Glutamatergic neuron (in vitro differentiated cells): ENCODE data around the gene HDAC3. TPM values are rescaled to one million over a fixed set of nuclear protein-coding genes. Genes with fewer than 3 reads are reported as not detected.

ENCODE experiments used
- DNase-seq: peaks from one replicate; pipeline ENCODE4 v3.0.0; 2022
- H3K27ac Mint-ChIP-seq: one replicate; pipeline ENCODE4 v1.8.0; 2020; ENCODE audit warnings: mild to moderate bottlenecking, mixed read lengths, inconsistent platforms; ENCODE audit not compliant: unreplicated experiment
- H3K27me3 Mint-ChIP-seq: one replicate; pipeline ENCODE4 v1.8.0; 2020; ENCODE audit warnings: mild to moderate bottlenecking, moderate library complexity, mixed read lengths, inconsistent platforms; ENCODE audit not compliant: unreplicated experiment
- H3K36me3 Mint-ChIP-seq: one replicate; pipeline ENCODE4 v1.8.0; 2020; ENCODE audit warnings: mild to moderate bottlenecking, mixed read lengths, inconsistent platforms; ENCODE audit not compliant: unreplicated experiment
- H3K4me1 Mint-ChIP-seq: one replicate; pipeline ENCODE4 v1.8.0; 2020; ENCODE audit warnings: mild to moderate bottlenecking, low read depth, mixed read lengths, inconsistent platforms; ENCODE audit not compliant: unreplicated experiment
- H3K4me3 Mint-ChIP-seq: one replicate; pipeline ENCODE4 v1.8.0; 2020; ENCODE audit warnings: mild to moderate bottlenecking, mixed read lengths, inconsistent platforms; ENCODE audit not compliant: unreplicated experiment
- H3K9me3 Mint-ChIP-seq: one replicate; pipeline ENCODE4 v1.8.0; 2020; ENCODE audit warnings: mild to moderate bottlenecking, moderate library complexity, mixed read lengths, inconsistent platforms; ENCODE audit not compliant: unreplicated experiment
- CTCF ChIP-seq: fragments of 200-600 bp; sonication (generic); IDR thresholded peaks from one replicate; pipeline ENCODE4 v1.5.0; 2021; ENCODE audit not compliant: partially characterized antibody, unreplicated experiment
- total RNA-seq: library from RNA; stranded (reverse); fragmentation: NEBNext Ultra II Directional; extraction: Animal tissue kit (Norgen Biotek cat#: 25700); gene quantifications from one replicate; pipeline ENCODE4 v1.2.1, GENCODE V29; 2021; ENCODE audit not compliant: unreplicated experiment

HDAC3 gene
- total RNA-seq, 1 donor from 2014 or later = 81.8 TPM

GRCh38 chr5:141647851-141648250 lies 11.2 kb upstream of the HDAC3 start:
- TF ChIP-seq CTCF = no peak
- Mint-ChIP-seq H3K9me3 (peaks cover 7% of the 10 kb centered on the region), H3K4me1 (no peaks in the 10 kb centered on the region), H3K27ac (no peak overlapping the region), H3K4me3 (no peak overlapping the region), H3K36me3 (no peaks in the 10 kb centered on the region), H3K27me3 (peaks cover 6% of the 10 kb centered on the region)
- DNase-seq = no peak

- Mint-ChIP-seq H3K27ac (no peak overlapping the region), H3K4me1 (no peaks in the 10 kb centered on the region), H3K9me3 (peaks cover 5% of the 10 kb centered on the region), H3K36me3 (no peaks in the 10 kb centered on the region), H3K27me3 (peaks cover 6% of the 10 kb centered on the region), H3K4me3 (no peak overlapping the region)
- DNase-seq = no peak
- TF ChIP-seq CTCF = no peak
These were observed 10.6 kb upstream of the HDAC3 start for GRCh38 chr5:141647242-141647641.

GRCh38 chr5:141646026-141646425 lies 9.4 kb upstream of the HDAC3 start:
- TF ChIP-seq CTCF = no peak
- Mint-ChIP-seq H3K27me3 (peaks cover 6% of the 10 kb centered on the region), H3K27ac (no peak overlapping the region), H3K9me3 (peaks cover 5% of the 10 kb centered on the region), H3K4me1 (no peaks in the 10 kb centered on the region), H3K36me3 (no peaks in the 10 kb centered on the region), H3K4me3 (no peak overlapping the region)
- DNase-seq = no peak

- no peaks in the 10 kb centered on the region for H3K9me3 Mint-ChIP-seq
- DNase-seq = no peak
- peaks cover 6% of the 10 kb centered on the region for H3K27me3 Mint-ChIP-seq
- H3K4me3 Mint-ChIP-seq = no peak overlapping the region
- no peaks in the 10 kb centered on the region for H3K4me1 Mint-ChIP-seq
- TF ChIP-seq CTCF = no peak
- no peak overlapping the region for H3K27ac Mint-ChIP-seq
- H3K36me3 Mint-ChIP-seq = no peaks in the 10 kb centered on the region
These were observed 5.1 kb upstream of the HDAC3 start for GRCh38 chr5:141641634-141642267.

- DNase-seq = no peak
- TF ChIP-seq CTCF = no peak
- peaks cover 8% of the 10 kb centered on the region for H3K27me3 Mint-ChIP-seq
- H3K9me3 Mint-ChIP-seq = no peaks in the 10 kb centered on the region
- no peaks in the 10 kb centered on the region for H3K36me3 Mint-ChIP-seq
- H3K27ac Mint-ChIP-seq = no peak overlapping the region
- no peak overlapping the region for H3K4me3 Mint-ChIP-seq
- H3K4me1 Mint-ChIP-seq = peaks cover 6% of the 10 kb centered on the region
These were observed 4.0 kb upstream of the HDAC3 start for GRCh38 chr5:141640698-141641097.
